ENCODE measurements around the gene AOX1.

Gene AOX1

DNA sequence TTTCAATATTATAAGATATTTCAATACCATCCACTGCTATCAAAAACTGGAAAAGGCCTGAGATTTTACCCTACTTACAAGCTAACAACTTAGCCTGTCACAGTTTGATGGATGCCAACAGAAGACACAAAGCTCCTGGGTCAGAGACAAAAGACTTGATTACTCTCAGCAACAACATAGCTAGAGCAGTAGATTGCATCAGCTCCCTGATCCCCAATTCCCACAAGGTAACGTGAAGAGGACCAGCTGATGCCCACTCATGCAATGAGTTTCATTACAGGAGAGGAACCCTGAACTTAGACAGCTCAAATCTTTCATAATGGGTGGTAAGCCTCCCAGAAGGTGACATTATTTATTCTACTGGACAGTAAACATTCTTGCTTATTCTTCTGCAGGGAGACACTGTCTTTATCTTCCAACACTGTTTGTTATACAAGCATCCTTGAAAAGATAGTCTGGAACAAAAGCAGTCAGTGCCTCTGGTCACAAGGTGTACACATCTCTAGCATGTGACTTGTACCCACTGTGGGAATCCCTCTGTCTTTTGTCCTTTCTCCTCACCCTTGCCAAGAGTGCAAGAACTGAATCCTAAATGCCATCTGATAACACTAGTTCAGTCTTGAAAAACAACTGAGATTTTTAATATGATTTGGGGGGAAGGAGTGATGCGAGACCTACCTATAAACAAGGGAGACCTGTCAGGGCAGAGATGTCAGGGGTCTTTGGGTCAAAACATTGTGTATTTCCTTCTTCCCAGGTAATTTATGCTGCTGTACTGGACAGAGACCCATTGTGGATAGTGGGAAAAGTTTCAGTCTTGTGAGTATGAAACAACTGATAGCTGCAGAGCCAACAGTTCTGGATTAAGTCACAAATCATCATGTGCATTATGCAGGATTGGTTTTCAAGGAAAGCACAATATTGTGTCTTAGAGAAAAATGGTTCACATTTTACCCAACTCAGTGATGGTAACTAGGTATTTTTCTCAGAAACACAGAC, 102.4 kb downstream of the AOX1 start:
- FAIRE-seq (no peak), DNase-seq (ENCODE audit: insufficient read length, low spot score) (no peak)
- TF ChIP-seq, protein P1, sequence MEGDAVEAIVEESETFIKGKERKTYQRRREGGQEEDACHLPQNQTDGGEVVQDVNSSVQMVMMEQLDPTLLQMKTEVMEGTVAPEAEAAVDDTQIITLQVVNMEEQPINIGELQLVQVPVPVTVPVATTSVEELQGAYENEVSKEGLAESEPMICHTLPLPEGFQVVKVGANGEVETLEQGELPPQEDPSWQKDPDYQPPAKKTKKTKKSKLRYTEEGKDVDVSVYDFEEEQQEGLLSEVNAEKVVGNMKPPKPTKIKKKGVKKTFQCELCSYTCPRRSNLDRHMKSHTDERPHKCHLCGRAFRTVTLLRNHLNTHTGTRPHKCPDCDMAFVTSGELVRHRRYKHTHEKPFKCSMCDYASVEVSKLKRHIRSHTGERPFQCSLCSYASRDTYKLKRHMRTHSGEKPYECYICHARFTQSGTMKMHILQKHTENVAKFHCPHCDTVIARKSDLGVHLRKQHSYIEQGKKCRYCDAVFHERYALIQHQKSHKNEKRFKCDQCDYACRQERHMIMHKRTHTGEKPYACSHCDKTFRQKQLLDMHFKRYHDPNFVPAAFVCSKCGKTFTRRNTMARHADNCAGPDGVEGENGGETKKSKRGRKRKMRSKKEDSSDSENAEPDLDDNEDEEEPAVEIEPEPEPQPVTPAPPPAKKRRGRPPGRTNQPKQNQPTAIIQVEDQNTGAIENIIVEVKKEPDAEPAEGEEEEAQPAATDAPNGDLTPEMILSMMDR (IDR thresholded peaks at IDR 0.05; ENCODE audit: insufficient read depth, missing control alignments) = no peak

DNA sequence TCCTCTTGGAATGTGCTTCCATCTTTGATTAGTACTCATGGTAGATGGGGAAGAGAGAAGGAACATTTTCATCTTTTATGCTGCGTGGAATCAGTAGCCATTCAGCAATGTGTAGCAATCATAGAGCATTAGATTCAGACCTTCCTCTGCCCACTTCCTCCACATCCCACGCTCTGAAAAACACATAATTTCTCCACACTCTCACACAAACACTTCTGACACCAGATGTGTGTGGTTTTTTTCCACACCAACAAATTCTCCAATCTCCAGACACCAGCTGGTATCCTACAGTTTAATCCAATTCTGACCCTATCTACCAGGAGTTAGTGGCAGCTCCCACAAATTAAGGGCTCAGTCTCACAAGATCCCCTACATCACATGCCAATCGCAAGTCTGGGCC, 103.3 kb downstream of the AOX1 start:
- TF ChIP-seq, protein P1 (IDR thresholded peaks at IDR 0.05; ENCODE audit: insufficient read depth, missing control alignments) = no peak
- no peak for DNase-seq (ENCODE audit: insufficient read length, low spot score)
- FAIRE-seq = no peak

DNA sequence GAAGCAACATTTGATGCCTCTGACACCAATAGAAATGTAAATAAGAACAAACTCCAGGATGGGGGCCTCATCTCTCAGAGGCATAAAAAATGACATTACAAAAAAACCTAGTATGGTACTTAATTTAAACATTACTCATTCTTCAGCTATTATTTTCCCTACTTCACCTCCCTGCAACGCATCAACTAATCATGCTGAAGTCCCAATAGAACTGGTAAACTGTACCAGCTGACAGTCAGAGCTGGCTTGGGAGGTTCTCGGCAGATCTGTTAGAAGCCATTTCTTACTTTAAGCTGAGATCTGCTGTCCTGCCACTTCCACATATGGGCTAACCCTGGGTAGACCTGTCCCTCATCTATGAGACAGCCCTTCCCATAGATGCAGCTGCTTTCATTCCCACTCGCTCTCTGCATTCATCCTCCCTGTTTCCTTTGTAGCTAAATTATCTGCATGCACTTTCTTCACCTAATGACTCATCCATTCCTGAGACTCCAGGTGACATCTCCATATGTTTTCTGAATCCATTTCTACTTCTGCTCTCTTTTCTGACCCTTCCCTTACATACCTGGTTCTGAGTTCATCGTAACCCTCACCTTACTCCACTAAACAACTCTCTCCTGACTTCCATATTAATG, 108.1 kb downstream of the AOX1 start:
- FAIRE-seq (no peak), DNase-seq (ENCODE audit: insufficient read length, low spot score) (no peak)
- TF ChIP-seq, protein P1 (IDR thresholded peaks at IDR 0.05; ENCODE audit: insufficient read depth, missing control alignments) = no peak

DNA sequence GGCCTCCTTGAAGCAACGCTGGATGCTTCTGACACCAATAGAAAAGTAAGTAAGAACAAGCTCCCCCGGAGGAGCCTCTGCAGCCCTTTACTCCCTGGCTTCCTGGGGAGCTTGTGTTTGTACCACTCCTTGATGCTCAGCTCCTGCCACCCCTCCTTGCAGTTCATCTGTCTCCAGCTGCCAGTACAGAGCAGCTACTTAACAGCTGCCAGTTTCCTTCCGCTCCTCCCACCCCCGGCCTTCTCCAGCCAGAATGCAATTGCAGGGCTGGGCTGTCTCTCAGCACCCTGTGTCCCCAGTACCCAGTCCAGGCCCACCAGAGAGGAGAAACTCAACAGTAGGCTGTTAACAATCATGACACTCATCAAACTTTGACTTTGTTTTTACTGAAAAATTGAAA, 109.4 kb downstream of the AOX1 start:
- TF ChIP-seq, protein P1 (IDR thresholded peaks at IDR 0.05; ENCODE audit: insufficient read depth, missing control alignments) = no peak
- DNase-seq (ENCODE audit: insufficient read length, low spot score) (no peak), FAIRE-seq (no peak)

DNA sequence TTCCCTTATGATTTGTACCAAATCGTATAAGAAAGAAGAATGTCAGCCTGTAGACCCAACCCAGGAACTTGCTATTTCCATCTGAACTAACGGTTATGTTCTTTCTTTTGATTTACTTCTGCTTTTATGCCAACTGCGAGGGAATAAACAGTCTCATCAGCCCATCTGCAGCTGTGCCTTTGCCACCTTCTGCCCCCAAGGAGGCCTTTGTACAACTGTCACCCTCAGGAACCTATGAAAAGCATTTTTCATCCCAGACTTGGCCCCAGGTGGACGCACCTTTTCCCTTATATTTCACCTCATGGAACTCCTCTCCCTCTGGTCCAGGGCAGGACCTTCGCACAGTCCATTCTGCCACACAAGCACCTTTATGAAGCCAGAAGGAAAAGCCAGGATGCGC, 109.8 kb downstream of the AOX1 start:
- FAIRE-seq (no peak), DNase-seq (ENCODE audit: insufficient read length, low spot score) (no peak)
- TF ChIP-seq, protein P1 (IDR thresholded peaks at IDR 0.05; ENCODE audit: insufficient read depth, missing control alignments) = no peak

DNA sequence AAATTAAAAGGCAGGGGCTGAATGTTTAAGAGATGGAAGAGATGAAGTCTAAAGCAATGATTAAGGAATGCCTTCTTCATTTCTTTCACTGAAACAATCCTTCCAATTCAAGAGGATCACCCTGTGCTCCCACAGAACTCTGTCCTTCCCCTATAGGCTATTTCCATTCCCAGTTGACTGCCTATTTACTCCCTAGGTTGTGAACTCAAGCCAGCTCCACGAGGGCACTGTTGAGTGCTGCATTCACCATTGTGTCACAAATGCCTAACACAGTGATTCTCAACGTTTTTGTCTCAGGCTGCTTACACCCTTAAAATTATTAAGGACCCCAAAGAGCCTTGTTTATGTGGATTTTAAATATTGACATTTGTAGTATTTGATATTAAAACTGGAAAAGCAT, 112.4 kb downstream of the AOX1 start:
- FAIRE-seq (no peak), DNase-seq (ENCODE audit: insufficient read length, low spot score) (no peak)
- TF ChIP-seq, protein P1 (IDR thresholded peaks at IDR 0.05; ENCODE audit: insufficient read depth, missing control alignments) = no peak

DNA sequence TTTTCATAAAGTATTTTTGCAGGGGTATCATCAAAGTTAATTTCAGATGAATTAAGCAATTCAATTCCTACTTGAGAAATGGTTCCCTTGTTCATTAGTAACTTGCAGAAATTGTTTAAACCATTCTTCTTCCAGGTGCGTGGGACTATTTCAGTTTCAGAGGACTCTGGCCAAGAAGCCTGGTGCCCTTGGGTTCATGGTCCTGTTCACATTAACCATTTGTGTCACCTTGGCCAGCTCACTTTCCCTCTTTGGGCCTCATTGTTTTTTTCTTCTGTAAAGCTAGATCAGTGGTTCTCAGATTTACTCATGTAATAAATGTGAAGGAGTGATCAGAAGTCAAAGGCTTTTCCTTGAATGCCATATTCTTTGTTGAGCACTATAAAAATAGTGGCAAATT, 113.5 kb downstream of the AOX1 start:
- no peak for DNase-seq (ENCODE audit: insufficient read length, low spot score)
- TF ChIP-seq, protein P1 (IDR thresholded peaks at IDR 0.05; ENCODE audit: insufficient read depth, missing control alignments) = no peak

More for the DNA sequence above, 113.5 kb downstream of the AOX1 start:
- FAIRE-seq = no peak

Data from D721Med (cell line).